Glutamatergic neuron (in vitro differentiated cells): ENCODE results near the gene LTC4S. TPM values are rescaled to one million over a fixed set of nuclear protein-coding genes. Genes with fewer than 3 reads are reported as not detected.
A peak's percentile ranks its signal among the peaks of the same experiment; 100 is the strongest.

Source experiments
- DNase-seq: peaks from one replicate; pipeline ENCODE4 v3.0.0; 2022
- H3K27ac Mint-ChIP-seq: one replicate; pipeline ENCODE4 v1.8.0; 2020; ENCODE audit warnings: mild to moderate bottlenecking, mixed read lengths, inconsistent platforms; ENCODE audit not compliant: unreplicated experiment
- H3K27me3 Mint-ChIP-seq: one replicate; pipeline ENCODE4 v1.8.0; 2020; ENCODE audit warnings: mild to moderate bottlenecking, moderate library complexity, mixed read lengths, inconsistent platforms; ENCODE audit not compliant: unreplicated experiment
- H3K36me3 Mint-ChIP-seq: one replicate; pipeline ENCODE4 v1.8.0; 2020; ENCODE audit warnings: mild to moderate bottlenecking, mixed read lengths, inconsistent platforms; ENCODE audit not compliant: unreplicated experiment
- H3K4me1 Mint-ChIP-seq: one replicate; pipeline ENCODE4 v1.8.0; 2020; ENCODE audit warnings: mild to moderate bottlenecking, low read depth, mixed read lengths, inconsistent platforms; ENCODE audit not compliant: unreplicated experiment
- H3K4me3 Mint-ChIP-seq: one replicate; pipeline ENCODE4 v1.8.0; 2020; ENCODE audit warnings: mild to moderate bottlenecking, mixed read lengths, inconsistent platforms; ENCODE audit not compliant: unreplicated experiment
- H3K9me3 Mint-ChIP-seq: one replicate; pipeline ENCODE4 v1.8.0; 2020; ENCODE audit warnings: mild to moderate bottlenecking, moderate library complexity, mixed read lengths, inconsistent platforms; ENCODE audit not compliant: unreplicated experiment
- total RNA-seq: library from RNA; stranded (reverse); fragmentation: NEBNext Ultra II Directional; extraction: Animal tissue kit (Norgen Biotek cat#: 25700); gene quantifications from one replicate; pipeline ENCODE4 v1.2.1, GENCODE V29; 2021; ENCODE audit not compliant: unreplicated experiment
- TF ChIP-seq, protein P1 (sequence below): fragments of 200-600 bp; sonication (generic); IDR thresholded peaks from one replicate; pipeline ENCODE4 v1.5.0; 2021; ENCODE audit not compliant: partially characterized antibody, unreplicated experiment

The LTC4S gene
- total RNA-seq, 1 donor from 2014 or later = 0.91 TPM

DNA sequence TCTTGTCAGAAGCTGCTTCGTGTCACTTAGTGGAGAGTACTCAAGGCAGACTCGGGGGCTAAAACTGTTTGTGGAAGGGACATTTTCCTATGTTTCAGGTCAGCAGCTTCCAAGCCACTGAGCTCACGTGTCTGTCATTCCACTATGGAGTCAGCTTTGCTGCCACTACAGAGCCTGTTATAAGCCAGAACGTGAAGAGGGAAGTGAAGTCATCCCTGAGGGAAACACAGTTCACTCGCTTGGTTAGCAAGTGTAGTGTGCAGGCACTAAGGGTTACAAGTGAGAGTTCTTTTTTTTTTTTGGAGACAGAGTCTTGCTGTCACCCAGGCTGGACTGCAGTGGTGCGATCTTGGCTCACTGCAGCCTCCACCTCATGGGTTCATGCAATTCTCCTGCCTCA, 24.5 kb upstream of the LTC4S start:
- H3K27me3 Mint-ChIP-seq = peaks cover 2% of the 10 kb centered on the region
- H3K27ac Mint-ChIP-seq = peak overlapping the region; percentile 62
- H3K36me3 Mint-ChIP-seq = peaks cover 5% of the 10 kb centered on the region
- no peak overlapping the region for H3K4me3 Mint-ChIP-seq
- peaks cover 33% of the 10 kb centered on the region for H3K4me1 Mint-ChIP-seq
- no peak for DNase-seq
- peaks cover 2% of the 10 kb centered on the region for H3K9me3 Mint-ChIP-seq
- TF ChIP-seq, protein P1, sequence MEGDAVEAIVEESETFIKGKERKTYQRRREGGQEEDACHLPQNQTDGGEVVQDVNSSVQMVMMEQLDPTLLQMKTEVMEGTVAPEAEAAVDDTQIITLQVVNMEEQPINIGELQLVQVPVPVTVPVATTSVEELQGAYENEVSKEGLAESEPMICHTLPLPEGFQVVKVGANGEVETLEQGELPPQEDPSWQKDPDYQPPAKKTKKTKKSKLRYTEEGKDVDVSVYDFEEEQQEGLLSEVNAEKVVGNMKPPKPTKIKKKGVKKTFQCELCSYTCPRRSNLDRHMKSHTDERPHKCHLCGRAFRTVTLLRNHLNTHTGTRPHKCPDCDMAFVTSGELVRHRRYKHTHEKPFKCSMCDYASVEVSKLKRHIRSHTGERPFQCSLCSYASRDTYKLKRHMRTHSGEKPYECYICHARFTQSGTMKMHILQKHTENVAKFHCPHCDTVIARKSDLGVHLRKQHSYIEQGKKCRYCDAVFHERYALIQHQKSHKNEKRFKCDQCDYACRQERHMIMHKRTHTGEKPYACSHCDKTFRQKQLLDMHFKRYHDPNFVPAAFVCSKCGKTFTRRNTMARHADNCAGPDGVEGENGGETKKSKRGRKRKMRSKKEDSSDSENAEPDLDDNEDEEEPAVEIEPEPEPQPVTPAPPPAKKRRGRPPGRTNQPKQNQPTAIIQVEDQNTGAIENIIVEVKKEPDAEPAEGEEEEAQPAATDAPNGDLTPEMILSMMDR = no peak

DNA sequence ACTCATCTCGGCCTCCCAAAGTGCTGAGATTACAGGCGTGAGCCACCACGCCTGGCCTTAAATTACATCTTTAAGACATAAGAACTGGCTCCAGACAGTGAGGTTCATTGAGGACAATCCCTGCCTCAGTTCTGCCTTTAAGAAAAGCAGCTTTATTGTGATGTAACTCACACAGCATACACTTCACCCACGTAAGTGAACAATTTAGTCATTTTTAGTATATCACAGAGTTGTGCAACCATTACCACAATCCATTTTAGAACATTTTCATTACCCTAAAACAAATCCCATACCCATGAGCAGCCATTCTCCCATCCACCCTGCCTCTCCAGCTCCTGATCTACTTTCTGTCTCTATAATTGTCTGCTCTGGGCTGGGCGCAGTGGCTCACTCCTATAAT, 24.0 kb upstream of the LTC4S start:
- Mint-ChIP-seq H3K36me3 (peaks cover 5% of the 10 kb centered on the region), H3K9me3 (peaks cover 2% of the 10 kb centered on the region), H3K27ac (no peak overlapping the region), H3K27me3 (peaks cover 3% of the 10 kb centered on the region), H3K4me3 (no peak overlapping the region), H3K4me1 (peaks cover 33% of the 10 kb centered on the region)
- TF ChIP-seq, protein P1 = no peak
- no peak for DNase-seq

DNA sequence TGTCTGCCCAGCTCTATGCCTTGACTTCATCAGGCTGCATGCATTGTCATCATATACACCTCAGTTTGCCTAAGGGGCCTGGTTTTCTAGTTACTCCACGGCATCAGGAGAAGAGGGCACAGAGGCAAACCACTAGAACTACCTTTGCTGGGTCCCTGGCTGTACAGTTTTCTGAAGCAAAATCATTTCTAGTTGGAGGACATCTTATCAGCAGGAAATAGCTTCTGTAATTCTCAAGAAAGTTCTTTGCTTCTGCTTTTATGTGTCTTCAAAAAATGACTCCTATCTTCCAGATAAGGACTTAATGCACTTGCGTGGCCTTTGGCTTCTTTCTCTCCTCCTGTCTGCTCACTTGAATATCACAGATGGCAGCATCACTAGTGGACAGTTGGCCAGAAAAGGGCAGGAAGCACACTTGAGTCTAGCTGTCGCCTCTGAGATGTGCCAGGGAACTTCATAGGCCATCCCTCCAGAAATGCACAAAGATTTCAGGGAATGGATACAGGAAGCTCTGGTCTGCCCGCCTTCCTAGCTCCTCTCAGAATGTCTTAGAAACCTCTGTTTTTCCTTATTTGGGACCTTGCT, 22.4 kb upstream of the LTC4S start:
- peaks cover 22% of the 10 kb centered on the region for H3K4me1 Mint-ChIP-seq
- H3K27me3 Mint-ChIP-seq = peaks cover 3% of the 10 kb centered on the region
- H3K27ac Mint-ChIP-seq = peak overlapping the region; percentile 34
- H3K9me3 Mint-ChIP-seq = peaks cover 2% of the 10 kb centered on the region
- H3K36me3 Mint-ChIP-seq = peaks cover 5% of the 10 kb centered on the region
- TF ChIP-seq, protein P1 = no peak
- no peak for DNase-seq
- no peak overlapping the region for H3K4me3 Mint-ChIP-seq

DNA sequence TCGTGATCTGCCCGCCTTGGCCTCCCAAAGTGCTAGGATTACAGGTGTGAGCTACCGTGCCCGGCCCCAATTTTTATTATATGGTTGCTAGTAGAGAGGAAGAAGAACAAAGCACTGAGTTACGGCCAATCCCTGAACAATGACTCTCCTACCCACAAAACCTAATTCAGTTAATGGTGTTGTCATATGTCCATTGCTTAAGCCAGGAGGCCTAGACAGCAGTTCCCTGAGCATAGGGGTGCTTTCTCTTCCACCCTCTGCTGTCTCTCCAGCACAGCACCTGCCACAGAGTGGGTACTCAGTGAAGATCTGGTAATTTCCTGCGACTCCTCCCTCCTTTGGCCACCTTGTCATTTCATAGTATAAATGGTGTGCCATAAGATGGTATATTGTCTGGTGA, 21.4 kb upstream of the LTC4S start:
- H3K4me1 Mint-ChIP-seq = peaks cover 15% of the 10 kb centered on the region
- DNase-seq = no peak
- no peak overlapping the region for H3K4me3 Mint-ChIP-seq
- H3K9me3 Mint-ChIP-seq = peaks cover 2% of the 10 kb centered on the region
- TF ChIP-seq, protein P1 = no peak
- H3K27me3 Mint-ChIP-seq = peaks cover 3% of the 10 kb centered on the region
- no peak overlapping the region for H3K27ac Mint-ChIP-seq
- H3K36me3 Mint-ChIP-seq = peaks cover 5% of the 10 kb centered on the region

DNA sequence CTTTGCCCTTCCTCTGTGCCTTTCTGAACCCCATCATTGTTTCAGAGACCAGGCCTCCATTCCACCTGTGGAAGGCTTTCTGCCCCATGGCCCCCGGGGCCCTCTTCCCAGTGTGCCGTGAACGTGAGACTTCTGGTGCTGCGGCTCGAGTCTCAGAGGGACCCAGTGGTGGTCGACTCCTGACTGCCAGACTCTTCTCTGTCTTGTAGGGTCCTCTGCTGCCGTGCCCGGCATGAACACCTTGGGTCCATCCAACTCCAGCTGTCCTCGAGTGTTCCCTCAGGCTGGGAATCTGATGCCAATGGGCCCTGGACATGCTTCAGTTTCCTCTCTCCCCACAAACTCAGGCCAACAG, 20.1 kb upstream of the LTC4S start:
- TF ChIP-seq, protein P1 = no peak
- H3K36me3 Mint-ChIP-seq = peaks cover 5% of the 10 kb centered on the region
- peaks cover 4% of the 10 kb centered on the region for H3K9me3 Mint-ChIP-seq
- H3K27ac Mint-ChIP-seq = no peak overlapping the region
- peaks cover 5% of the 10 kb centered on the region for H3K27me3 Mint-ChIP-seq
- H3K4me1 Mint-ChIP-seq = peaks cover 21% of the 10 kb centered on the region
- no peak overlapping the region for H3K4me3 Mint-ChIP-seq
- no peak for DNase-seq
